Fibroblast of peridontal ligament (primary cell): ENCODE measurements around the gene HIRIP3.
"Not testable (repeated sequence)": the region's sequence is repeated elsewhere in the genome, so short reads cannot be mapped to it uniquely, and the experiment has no call there.

ENCODE experiments used
- DNase-seq: peaks from one replicate; pipeline ENCODE4 v3.0.0-alpha.2; 2010; ENCODE audit errors: extremely low read depth

The HIRIP3 gene

DNA sequence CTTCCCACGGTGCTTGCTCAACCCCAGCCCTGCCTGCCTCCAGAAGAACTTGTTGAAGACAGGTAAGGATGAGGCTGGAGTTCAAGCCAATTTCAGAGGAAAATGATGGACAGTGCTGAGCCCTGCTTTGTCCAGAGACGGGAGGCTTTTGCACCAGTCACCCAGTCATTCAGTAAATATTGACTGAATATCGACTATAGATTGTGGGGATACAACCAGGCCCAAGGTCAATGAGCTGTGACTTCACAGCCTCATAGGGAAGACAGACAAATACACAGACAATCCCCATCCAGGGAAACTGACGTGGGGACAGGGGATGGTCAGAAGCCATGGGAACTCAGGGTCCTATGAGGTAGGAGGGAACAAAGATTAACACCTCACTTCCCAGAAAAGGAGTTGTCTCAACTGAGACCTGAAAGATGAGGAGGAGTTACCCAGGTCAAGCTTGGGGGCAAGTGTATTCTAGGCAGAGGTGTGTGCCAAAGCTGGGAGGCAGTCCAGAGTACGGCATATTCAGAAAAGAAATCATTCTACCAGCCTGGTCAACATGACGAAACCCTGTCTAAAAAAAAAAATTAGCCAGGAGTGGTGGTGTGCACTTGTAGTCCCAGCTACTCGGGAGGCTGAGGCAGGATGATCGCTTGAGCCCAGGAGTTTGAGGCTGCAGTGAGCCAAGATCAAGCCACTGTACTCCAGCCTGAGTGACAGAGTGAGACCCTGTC is 21.3 kb upstream of the HIRIP3 start:
- no peak for DNase-seq

DNA sequence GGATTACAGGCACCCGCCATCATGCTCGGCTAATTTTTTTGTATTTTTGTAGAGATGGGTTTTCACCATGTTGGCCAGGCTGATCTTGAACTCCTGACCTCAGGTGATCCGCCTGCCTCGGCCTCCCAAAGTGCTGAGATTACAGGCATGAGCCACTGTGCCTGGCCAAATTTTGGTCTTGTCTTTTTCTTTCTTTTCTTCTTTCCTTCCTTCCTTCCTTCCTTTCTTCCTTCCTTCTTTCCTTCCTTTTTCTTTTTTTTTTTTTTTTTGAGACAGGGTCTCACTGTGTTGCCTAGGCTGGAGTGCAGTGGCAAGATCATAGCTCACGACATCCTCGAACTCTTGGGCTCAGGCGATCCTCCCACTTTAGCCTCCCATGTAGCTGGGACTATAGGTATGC is 20.0 kb upstream of the HIRIP3 start:
- not testable (repeated sequence) for DNase-seq

DNA sequence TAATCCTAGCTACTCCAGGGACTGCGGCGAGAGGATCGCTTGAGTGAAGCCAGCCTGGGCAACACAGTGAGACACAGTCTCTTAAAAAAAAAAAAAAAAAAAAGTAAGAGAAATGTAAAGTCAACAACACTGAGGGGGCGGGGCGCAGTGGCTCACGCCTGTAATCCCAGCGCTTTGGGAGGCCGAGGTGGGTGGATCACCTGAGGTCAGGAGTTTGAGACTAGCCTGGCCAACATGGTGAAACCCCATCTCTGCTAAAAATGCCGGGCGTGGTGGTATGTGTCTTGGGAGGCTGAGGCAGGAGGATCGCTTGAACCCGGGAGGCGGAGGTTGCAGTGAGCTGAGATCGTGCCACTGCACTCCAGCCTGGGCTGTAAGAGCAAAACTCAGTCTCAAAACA is 17.2 kb upstream of the HIRIP3 start:
- DNase-seq, result not testable (repeated sequence)

DNA sequence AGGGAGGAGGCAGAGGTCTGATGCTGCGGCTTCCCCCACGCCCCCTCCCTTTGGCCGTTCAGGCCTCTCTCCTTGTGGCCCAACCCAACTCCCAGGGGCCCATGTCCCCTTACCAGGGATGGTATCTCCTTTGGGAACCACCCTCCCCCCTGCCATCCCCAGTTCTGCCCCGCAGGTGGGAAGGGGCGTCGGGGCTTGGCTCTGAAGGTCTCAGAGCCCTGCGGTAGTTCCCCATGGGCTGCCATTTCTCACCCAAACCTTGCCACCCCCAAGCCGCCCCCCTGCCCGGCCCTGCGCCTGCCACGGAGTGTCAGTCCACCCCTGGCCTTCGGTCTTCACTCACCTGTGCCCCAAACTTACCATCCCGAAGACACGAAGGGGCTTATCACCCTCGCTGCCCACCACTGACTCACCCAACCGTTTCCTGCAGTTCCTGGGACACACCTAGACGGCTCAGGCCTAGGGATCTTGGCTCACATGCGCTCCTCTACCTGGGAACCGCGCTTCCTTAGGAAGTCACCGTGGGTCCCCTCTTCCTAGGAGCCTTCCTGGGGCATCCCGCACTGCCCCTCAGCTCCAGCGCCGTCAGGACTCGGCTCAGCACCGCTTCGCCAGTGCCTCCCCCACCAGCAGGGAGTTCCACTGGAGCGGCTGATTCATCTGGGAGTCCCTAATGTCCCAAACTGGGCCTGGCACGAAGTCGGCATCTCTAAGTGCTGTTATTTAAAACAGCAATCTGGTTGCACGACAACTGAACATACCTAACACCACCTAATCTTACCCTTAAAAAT is 16.5 kb upstream of the HIRIP3 start:
- DNase-seq, result no peak

DNA sequence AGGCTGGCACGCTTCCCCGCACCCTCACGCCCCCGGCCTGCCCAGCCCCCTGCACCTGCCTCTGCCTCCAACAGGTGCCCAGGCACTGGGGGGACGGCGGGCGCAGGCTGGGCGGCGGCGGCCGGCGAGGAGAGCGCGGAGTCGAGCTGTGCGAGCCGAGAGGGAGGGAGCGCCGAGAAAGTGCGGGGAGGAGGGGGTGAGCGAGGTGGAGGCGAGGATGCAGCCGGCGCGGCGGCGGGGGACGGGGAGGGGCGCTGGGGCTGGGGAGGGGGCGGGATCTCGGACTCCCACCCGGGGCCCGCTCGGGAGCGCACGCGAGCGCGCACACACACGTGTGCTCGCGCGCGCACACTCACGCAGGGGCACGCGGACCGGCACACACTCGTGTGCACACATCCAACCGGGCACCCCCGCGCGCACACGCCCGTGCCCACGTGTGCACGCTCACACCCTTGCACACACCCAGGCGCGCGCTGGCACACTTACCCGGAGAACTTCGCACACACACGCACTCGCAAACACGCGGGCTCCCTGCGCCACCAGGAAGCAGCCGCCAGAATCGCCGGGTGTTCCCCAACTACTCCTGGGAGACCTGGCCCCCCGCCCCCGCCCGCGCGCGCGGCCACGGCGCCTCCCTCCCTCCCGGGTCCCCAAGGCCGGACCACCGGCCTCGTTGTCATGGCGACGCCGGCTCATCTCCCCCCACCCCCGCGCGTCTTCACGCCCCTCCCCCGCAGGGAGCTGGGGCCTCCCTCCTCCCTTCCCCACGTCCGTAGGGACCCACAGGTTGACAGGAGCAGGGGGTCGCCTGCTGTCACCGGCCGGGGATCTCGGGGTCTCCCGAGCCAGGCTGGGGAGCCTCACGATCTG is 15.7 kb upstream of the HIRIP3 start, which contains the start of gene DOC2A:
TSS of gene DOC2A (minus strand) at position 184 of the 870 bp plus-strand sequence. CDS start 805 bp downstream, outside the sequence.
- no peak for DNase-seq

DNA sequence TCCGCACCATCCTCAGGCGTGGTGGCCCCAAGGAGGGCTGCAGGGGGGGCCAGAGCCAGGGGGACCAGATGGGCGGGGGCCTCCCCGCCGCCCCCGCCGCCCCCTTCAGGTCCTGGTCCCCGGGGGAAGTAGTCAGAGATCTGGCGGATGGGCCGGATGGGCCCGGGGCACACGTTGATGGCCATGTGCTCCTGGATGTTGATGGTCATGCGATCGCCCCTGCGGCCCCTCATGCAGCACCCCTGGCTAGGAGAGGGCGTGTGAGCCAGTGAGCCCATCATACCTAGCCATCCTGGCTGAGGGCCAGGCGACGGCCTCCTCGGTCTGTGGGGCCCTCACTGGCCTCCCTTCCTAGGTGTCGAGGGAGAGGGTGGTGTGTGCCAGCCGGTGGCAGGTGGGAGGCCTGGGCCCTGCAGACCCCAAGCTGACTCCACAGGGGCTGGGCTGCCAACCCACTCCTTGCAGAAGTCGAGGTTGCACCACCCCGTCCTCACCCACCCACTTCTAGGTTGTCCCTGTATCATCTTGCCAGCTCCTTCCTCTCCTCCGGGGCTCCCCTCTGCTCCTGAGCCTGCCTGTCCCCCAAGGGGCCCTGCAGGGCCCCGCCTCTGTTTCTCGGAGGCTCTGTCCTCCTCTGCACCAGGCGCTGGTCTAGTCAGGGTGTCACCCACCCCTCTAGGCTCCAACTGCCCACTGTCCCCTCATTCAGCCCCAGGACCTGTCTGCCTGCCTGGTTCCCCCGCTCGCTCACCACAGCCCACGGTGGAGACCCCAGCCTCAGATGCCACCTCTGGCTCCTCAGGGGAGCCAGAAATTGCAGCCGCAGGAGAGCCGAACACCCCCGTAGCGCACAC is 14.8 kb upstream of the HIRIP3 start:
- no peak for DNase-seq

DNA sequence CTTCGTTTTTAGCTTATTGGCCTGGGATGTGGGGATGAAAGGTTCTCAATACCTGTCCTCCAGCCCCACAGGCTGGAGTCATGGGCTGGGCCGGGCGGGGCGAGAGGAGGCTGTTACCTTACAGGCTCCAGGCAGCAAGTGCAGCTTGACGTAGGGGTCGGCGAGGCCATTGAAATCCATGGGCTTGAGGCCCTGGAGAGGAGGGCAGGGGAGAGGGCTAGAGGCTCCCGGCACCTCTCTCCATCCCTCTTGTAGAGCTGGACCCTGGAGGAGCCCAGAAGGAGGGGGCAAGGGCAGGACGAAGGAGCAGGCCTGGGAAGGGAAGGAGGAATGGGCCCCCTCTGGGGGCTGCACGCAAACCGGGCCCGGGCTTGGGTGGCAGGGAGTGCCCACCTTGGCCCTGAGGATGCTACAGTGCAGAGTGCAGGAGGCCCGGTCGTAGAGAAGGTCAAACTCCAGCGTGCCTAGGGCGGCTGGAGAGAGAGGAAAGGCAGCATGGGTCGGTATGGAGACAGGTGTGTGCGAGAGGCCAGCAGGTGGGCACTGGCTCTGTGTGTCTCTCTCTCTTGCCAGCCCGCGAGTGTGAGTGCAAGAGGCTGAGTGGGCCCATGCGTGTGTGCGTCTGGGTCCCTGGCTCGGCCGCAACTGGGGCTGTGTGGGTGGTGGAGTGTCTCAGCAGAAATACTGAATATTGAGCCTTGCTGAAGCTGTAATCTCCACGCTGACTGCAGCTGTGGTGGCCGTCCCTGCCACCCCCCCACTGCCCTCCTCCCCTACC is 13.9 kb upstream of the HIRIP3 start:
- DNase-seq, result no peak

DNA sequence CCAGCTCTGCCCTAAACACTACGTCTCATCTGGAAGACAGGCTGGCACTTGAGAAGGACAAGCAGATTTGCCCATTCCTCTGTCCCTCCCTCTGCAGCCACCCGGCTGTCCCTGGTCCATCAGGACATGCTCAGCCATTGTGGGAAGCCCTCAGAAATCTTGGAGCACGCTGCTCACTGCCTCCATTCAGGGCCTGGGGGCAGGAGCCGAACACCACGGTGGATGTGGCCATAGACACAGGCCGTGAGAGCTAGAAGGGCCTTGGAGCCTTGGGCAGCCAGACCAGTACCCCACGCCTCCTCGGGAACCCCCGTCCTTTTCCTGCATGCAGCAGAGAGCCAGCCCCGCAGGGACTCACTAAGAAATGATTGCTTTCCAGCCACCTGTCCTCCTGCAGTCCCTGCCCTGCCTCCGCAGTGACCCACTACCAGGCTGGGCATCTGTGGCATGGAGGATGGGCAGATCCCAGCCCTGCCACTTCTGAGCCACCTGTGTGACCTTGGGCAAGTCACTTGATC is 12.0 kb upstream of the HIRIP3 start:
- no peak for DNase-seq

DNA sequence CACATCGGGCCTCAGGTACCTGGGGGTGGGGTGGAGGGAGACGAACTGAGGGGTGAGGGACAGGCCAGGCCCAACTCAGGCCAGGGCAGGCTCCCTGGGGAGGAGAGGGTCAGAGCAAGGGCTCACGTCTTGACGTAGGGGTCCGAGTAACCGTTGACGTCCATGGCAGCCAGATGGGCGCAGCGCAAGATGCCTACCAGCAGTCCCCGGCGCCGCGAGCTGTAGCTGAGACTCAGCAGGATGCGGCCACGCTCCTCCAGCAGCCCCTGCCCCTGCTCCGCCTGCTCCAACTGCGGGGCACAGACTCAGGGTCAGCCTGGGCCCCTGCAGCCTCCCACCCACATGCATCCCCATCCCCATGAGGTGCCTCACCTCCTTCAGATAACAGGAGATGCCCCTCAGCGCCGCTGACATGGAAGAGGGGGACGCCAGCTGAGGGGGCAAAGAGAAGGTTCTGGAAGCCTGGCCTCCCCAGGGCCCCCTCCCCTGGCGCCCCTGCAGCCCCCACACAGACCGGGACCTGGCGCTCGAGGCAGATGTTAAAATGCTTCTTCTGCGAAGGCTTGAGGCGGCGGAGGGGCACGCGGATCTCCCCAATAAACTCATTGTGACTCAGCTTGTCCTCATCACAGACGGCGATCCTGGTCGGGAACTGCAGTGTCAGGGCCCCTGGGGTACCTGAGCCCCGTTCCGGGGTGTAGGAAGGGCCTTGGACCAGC is 11.4 kb upstream of the HIRIP3 start:
- DNase-seq, result no peak

DNA sequence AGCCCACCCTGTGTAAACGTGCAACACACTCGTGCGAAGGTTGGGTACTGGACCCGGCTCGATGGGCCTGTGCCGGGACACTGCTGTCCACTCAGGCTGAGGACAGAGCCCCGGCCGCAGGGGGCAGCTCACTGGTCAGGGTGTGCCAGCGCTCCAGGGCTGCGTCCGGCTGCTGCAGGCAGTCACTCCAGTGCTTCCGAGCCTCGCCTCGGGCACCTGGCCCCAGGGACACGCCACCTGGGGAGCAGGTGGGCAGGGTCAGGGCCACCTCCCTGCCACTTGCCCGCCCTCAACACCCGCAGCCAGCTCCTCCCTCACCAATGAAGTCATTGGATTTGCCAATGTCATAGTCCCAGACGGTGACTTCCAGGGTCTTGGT is 10.7 kb upstream of the HIRIP3 start:
- DNase-seq, result no peak

DNA sequence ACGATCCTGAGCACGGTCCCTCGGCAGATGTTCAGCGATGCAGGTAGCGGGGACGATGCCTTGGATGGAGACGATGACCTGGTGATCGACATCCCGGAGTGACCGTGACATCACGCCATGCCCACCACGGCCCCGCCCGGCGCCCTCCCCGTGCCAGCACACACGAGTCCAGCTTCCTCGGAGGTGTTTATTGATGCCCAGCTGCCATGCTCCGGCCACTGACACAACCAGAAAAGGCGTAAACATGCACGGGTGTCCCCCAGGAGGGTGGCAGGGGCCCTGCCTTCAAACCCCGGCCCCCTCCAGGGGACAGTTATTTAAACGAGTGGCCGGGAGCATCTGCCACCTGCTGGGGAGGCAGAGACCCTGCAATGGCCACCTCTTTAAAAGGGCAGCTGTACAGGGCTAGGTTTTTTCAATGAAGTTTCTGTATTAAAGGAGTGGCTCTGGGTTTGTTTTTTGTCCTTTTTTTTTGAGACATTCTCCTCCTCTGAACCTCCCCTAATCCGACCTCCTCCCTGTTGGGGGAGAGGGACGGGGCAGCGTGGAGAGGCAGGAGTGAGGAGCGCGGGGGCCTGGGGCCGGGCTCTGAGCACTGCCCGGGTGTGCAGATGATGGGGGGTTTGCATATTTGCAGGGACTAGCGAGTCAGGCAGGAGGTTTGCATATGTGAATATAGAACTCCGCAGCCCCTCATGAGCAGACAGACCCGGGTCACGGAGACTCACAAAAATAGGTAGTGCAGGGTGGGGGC is 10.1 kb upstream of the HIRIP3 start:
- peak; percentile 48 for DNase-seq

DNA sequence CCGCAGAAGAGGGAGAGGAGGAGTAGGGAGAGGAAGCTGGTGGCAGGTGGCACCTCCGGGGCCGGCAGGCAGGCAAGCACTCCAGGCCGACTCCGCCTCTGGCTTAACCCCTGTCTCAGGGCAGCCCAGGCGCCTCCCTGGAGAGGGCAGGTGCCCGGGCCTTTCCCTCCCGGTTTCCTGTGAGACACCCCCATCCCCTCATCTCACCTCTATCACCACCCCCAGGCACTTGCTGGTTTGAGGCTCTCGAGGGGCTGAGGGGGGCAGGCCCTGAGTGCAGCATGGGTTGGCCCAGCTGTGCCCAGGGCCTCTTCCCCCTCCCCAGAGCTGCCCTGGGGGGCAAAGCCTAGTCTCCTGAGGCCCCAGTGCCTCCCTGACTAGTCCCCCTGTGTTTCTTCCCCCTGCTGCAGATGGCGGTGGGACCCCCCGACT is 9.4 kb upstream of the HIRIP3 start:
- no peak for DNase-seq

DNA sequence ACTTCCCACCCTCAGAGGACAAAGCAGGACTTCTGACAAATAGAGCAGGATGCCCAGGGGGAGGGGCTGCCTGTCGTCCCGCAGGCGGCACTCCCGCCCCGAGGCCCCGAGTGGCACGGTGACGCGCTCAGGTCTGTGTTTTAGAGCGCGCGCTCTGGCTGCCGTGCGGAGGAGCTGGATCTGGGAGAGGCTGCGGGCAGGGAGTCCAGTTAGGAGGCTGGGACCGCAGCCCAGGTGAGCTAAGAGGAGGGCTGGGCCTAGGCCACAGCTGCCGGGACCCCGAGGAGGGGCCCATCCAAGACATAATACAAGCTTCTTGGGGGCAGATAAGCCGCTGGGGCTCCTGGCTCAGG is 9.0 kb upstream of the HIRIP3 start:
- no peak for DNase-seq

DNA sequence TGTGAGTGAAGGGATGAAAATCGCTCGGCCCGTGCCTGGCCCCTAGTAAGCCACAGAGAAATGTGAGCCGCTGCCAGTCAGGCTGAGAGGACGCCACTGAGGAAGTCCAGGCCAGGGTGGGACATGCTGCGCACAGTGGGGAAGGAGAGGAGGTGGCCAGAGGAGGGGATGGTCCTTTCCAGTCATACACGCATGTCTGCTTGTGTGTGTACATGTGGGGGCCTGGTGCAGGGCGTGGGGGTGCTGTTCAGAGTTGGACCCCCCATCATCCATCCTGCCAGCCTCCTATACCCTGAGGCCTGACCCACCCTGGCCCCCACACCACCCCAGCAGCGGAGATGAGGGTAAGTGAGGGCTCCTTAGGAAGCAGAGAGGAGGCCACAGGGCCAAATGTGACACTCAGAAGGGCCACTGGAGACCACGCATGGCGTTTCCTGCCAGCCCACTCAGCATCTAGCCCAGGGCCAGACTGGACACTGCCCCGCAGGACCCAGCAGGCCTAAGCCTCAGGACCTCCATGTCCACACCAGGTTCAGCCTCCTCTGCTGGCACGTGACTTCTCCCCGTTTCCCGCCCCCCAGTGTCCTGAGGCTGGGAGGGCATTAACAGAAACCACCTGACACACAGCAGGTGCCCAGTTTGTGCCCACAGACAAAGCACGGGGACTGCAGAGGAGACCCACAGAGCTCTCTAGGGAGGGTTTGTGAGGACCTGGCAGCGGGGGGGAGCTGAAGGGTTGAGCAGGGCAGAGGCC is 8.4 kb upstream of the HIRIP3 start:
- DNase-seq, result no peak

DNA sequence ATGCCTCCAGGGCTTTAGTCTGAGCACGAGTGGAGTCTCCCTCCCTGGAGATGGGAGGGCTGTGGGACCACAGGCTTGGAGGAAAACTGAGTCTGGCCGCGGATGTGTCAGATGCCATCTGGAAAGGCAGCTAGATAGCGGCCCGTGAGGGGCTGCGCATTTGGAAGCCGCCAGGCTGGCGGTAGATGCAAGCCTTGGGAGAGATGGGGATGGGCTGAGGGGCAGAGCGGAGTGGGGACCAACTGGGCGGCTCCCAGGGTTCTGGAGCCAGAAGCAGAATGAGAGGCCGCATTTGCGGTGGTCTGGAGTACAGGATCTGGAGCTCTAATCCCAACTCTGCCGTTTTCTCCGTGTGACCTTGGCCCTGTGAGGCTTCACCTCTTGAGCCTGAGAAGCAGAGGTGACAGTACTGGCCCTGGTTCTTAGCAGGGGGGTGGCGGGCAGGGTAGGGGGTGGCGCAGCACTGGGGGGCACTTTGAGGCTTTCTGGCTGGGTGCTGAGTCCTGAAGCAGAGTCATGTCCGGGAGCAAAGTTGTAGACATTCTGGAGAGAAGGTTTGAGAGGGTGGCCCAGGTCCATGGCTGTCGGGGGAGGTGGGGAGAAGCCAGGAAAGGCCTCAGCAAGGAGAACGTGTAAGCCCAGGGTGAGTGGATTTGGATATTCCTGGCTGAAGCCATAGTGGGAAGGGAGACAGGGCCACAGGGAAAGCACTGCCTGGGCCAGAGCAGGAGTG is 7.4 kb upstream of the HIRIP3 start:
- DNase-seq, result no peak

DNA sequence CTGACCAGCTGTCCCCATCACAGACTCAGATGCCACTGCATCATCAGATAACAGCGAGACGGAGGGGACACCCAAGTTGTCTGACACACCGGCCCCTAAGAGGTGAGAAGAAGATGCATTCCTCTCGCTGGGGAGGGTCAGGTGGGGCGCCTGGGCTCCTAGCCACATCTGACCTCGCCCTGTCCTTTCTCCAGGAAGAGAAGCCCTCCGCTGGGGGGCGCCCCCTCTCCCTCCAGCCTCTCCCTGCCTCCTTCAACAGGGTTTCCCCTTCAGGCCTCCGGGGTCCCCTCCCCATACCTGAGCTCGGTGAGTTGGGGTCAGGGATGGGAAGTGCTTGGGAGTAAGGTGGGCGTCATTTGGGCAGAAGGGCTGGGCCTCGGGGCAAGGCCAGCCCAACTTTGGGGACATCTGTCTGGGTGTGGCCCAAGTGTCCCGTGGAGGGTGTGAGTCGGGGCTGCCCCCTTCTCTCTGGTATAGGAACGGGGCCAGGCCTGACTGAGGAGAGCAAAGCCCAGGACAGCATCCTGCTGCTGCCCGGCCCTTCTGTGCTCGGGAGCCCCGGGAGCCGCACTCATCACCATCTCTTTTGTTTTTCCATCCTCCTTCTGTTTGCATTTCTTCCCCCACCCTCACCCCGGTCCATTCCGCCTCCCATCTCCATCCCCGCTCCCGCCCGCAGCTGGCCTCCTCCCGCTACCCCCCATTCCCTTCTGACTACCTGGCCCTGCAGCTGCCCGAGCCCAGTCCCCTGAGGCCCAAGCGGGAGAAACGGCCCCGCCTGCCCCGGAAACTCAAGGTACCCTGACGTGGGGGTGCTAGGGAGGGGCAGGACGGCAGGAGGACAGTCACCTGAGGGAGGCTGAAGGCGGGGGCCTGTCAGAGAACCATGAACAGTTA is 5.6 kb upstream of the HIRIP3 start:
- no peak for DNase-seq

DNA sequence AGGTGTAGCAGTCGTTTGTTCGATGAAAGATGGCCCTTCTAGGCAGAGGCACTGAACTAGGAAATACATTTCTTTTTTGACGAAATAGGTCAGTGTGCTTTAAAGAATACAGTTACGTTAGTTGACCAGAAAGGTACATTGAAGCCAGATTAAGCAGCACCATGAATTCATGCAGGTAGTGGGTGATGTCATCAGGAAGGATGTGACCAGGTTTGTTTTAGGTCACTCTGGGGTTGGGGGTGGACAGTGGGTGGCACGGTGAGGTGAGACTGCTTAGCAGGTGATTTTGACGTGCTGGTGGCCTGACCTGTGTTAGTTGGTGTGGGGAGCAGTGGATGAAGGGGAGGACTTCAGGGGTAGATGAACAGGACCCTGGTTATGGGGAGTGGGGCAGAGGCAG is 4.2 kb upstream of the HIRIP3 start:
- DNase-seq, result no peak
